ENCODE data around the gene PARS2. TPM values are rescaled to one million over a fixed set of nuclear protein-coding genes. Genes with fewer than 3 reads are reported as not detected.

Gene PARS2
- total RNA-seq, 1 experiment from 2014 or later: 9.6 TPM

DNA sequence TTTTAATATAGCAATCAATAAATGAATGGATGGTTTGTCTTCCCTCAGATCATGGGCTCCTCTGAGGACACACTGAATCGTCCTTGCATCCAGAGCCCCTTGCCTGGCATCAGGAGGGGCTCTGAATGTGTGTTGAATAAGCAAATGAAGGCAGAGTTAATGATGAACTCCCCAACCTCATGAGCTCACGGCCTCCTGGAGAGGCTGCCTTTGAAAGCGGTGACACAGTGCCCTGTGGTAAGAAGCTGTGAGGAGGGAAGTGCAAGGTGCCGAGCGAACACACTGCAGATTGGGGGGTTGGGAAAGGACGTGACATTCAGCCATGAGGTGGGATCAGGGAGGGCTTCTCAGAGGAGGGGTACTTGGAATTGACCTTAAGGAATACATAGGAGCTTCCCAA lies 3.2 kb upstream of the PARS2 start:
- H3K4me2 ChIP-seq (ENCODE audit: low read length): no peak overlapping the region
- no peaks in the 10 kb centered on the region for H3K9me3 ChIP-seq (ENCODE audit: control insufficient read depth in 1 of 2, insufficient read depth in 1 of 2, low read depth in 1 of 2, low read length in 2 of 2)
- TF ChIP-seq REST (IDR thresholded peaks at IDR 0.05; ENCODE audit: low read depth) (no peak), POLR2A (IDR thresholded peaks at IDR 0.05; ENCODE audit: borderline replicate concordance, extremely low read depth, insufficient read depth, insufficient read length) (no peak)
- peaks cover 5 to 18% of the 10 kb centered on the region in 2 experiments; a peak in 3 of 4 replicates for H3K4me1 ChIP-seq (ENCODE audit: control insufficient read depth in 1 of 2, insufficient read depth in 2 of 2, low read length in 2 of 2)
- DNase-seq (ENCODE audit: low read depth, low spot score): no peak
- H3K27ac ChIP-seq (ENCODE audit: low read depth, low read length): no peak overlapping the region
- ChIA-PET RAD21 (ENCODE audit: low non-redundant PET in 1 of 2, low total read pairs in 2 of 2, uncharacterized antibody in 2 of 2, unreplicated experiment in 2 of 2) (no interaction called here), POLR2A (no interaction called here), CTCF (no interaction called here)
- H4K20me1 ChIP-seq (ENCODE audit: insufficient read depth): no peaks in the 10 kb centered on the region
- H3K4me3 ChIP-seq (replicated peaks in 1 of 2; ENCODE audit: low read depth in 1 of 2, low read length in 2 of 2): no peak overlapping the region
- intact Hi-C loops (cut with micrococcal nuclease): loop anchor here (5.0 kb wide), 1 partner anchor 40 kb away; a partner anchor contains a TSS
- no peak overlapping the region for H2AFZ ChIP-seq (ENCODE audit: low read depth, low read length, poor library complexity, severe bottlenecking)
- H3K9ac ChIP-seq (ENCODE audit: low read length): no peak overlapping the region
- ATAC-seq: no peak
- BruUV-seq (replicated peaks): no TSS peak
- no peaks in the 10 kb centered on the region for H3K9me2 ChIP-seq (ENCODE audit: insufficient read depth)
- no peaks in the 10 kb centered on the region for H3K27me3 ChIP-seq (ENCODE audit: insufficient read depth, low read length)
- H3K36me3 ChIP-seq (ENCODE audit: control insufficient read depth in 1 of 2, insufficient read depth in 2 of 2, low read length in 2 of 2): no peaks in the 10 kb centered on the region
- peaks cover 16% of the 10 kb centered on the region for H3K79me2 ChIP-seq (ENCODE audit: insufficient read depth, low read length)

DNA sequence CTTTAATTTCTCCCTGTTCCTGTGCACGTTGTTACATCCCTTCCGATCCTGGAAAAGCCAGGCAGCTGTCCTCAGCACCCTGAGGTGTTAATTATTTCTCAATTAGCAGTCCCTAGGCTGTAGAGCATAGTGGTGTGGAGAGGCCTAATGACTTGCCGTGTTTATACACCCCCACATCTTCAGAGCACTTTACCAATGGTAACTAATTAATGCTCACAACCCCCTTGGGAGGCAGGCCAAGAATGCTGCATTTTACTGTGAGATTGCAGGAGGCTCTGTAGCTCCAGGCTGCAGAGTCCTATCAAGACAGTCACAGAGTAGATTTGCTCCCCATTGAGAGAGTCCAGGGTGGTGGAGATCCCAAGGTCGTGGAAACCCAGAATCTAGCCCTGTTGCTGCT lies 2.4 kb upstream of the PARS2 start:
- RAD21 ChIA-PET (ENCODE audit: low non-redundant PET in 1 of 2, low total read pairs in 2 of 2, uncharacterized antibody in 2 of 2, unreplicated experiment in 2 of 2): no interaction called here
- H3K27ac ChIP-seq (ENCODE audit: low read depth, low read length): no peak overlapping the region
- intact Hi-C loops (cut with micrococcal nuclease): loop anchor here (5.0 kb wide), 1 partner anchor 41 kb away; a partner anchor contains a TSS
- no peak overlapping the region for H3K4me3 ChIP-seq (replicated peaks in 1 of 2; ENCODE audit: low read depth in 1 of 2, low read length in 2 of 2)
- DNase-seq (ENCODE audit: low read depth, low spot score): no peak
- H3K27me3 ChIP-seq (ENCODE audit: insufficient read depth, low read length): no peaks in the 10 kb centered on the region
- peaks cover 5 to 18% of the 10 kb centered on the region in 2 experiments; a peak in 3 of 4 replicates for H3K4me1 ChIP-seq (ENCODE audit: control insufficient read depth in 1 of 2, insufficient read depth in 2 of 2, low read length in 2 of 2)
- H3K9ac ChIP-seq (ENCODE audit: low read length): no peak overlapping the region
- ATAC-seq: no peak
- no peaks in the 10 kb centered on the region for H3K36me3 ChIP-seq (ENCODE audit: control insufficient read depth in 1 of 2, insufficient read depth in 2 of 2, low read length in 2 of 2)
- CTCF ChIA-PET: no interaction called here
- no peaks in the 10 kb centered on the region for H3K9me3 ChIP-seq (ENCODE audit: control insufficient read depth in 1 of 2, insufficient read depth in 1 of 2, low read depth in 1 of 2, low read length in 2 of 2)
- no TSS peak for BruUV-seq (replicated peaks)
- POLR2A ChIA-PET: no interaction called here
- no peaks in the 10 kb centered on the region for H4K20me1 ChIP-seq (ENCODE audit: insufficient read depth)
- peaks cover 20% of the 10 kb centered on the region for H3K79me2 ChIP-seq (ENCODE audit: insufficient read depth, low read length)
- no peak overlapping the region for H3K4me2 ChIP-seq (ENCODE audit: low read length)
- H3K9me2 ChIP-seq (ENCODE audit: insufficient read depth): no peaks in the 10 kb centered on the region
- H2AFZ ChIP-seq (ENCODE audit: low read depth, low read length, poor library complexity, severe bottlenecking): no peak overlapping the region
- no peak for TF ChIP-seq POLR2A (IDR thresholded peaks at IDR 0.05; ENCODE audit: borderline replicate concordance, extremely low read depth, insufficient read depth, insufficient read length)
- TF ChIP-seq ZFX (IDR thresholded peaks at IDR 0.05): no peak
- TF ChIP-seq, protein P1, sequence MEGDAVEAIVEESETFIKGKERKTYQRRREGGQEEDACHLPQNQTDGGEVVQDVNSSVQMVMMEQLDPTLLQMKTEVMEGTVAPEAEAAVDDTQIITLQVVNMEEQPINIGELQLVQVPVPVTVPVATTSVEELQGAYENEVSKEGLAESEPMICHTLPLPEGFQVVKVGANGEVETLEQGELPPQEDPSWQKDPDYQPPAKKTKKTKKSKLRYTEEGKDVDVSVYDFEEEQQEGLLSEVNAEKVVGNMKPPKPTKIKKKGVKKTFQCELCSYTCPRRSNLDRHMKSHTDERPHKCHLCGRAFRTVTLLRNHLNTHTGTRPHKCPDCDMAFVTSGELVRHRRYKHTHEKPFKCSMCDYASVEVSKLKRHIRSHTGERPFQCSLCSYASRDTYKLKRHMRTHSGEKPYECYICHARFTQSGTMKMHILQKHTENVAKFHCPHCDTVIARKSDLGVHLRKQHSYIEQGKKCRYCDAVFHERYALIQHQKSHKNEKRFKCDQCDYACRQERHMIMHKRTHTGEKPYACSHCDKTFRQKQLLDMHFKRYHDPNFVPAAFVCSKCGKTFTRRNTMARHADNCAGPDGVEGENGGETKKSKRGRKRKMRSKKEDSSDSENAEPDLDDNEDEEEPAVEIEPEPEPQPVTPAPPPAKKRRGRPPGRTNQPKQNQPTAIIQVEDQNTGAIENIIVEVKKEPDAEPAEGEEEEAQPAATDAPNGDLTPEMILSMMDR (IDR thresholded peaks at IDR 0.05 in 2 of 3, conservative IDR thresholded peaks at IDR 0.05 in 1 of 3; ENCODE audit: borderline replicate concordance in 1 of 3, insufficient read depth in 1 of 3, low read depth in 2 of 3, low read length in 2 of 3): no peak
- TF ChIP-seq SRF (IDR thresholded peaks at IDR 0.05; ENCODE audit: low read depth): no peak
- no peak for TF ChIP-seq FOSL1 (IDR thresholded peaks at IDR 0.05; ENCODE audit: low read depth)
- TF ChIP-seq REST (IDR thresholded peaks at IDR 0.05; ENCODE audit: low read depth): no peak
- TF ChIP-seq EZH2phosphoT487 (IDR thresholded peaks at IDR 0.05; ENCODE audit: borderline replicate concordance): no peak
- TF ChIP-seq SP1 (IDR thresholded peaks at IDR 0.05; ENCODE audit: low read depth): no peak
- no peak for TF ChIP-seq EGR1 (IDR thresholded peaks at IDR 0.05; ENCODE audit: low read depth)
- TF ChIP-seq TCF7L2 (IDR thresholded peaks at IDR 0.05; ENCODE audit: borderline replicate concordance, extremely low read depth, insufficient read depth, insufficient read length): no peak
- no peak for TF ChIP-seq EZH2 (IDR thresholded peaks at IDR 0.05)
